GM21529 (cell line): ENCODE data around the gene HOMEZ.
"Not testable (repeated sequence)": the region's sequence is repeated elsewhere in the genome, so short reads cannot be mapped to it uniquely, and the experiment has no call there.

Experiments used
- ATAC-seq: cut with Tn5 transposase; IDR thresholded peaks from one replicate; pipeline ENCODE4 v1.9.1; 2021; ENCODE audit not compliant: unreplicated experiment

HOMEZ gene

GRCh38 chr14:23228812-23229211 lies 57.1 kb downstream of the HOMEZ start:
- ATAC-seq: no peak

GRCh38 chr14:23227566-23227965 lies 58.4 kb downstream of the HOMEZ start:
- no peak for ATAC-seq

DNA sequence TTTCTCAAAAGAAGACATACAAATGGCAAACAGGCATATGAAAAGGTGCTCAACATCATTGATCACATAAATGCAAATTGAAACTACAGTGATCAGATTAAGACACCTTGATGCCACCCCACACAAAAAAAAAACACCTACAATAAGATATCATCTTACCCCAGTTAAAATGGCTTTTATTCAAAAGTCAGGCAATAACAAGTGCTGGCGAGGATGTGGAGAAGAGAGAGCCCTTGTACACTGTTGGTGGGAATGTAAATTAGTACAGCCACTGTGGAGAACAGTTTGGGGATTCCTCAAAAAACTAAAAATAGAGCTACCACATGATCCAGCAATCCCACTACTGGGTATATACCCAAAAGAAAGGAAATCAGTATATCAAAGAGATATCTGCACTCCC lies 61.0 kb downstream of the HOMEZ start:
- not testable (repeated sequence) for ATAC-seq
